GM12873 (cell line): ENCODE data around the gene MINK1.

Experiments used
- TF ChIP-seq, protein P1 (sequence below): IDR thresholded peaks from 2 replicates; pipeline ENCODE4 v1.5.1; 2012; ENCODE audit warnings: low read depth, mild to moderate bottlenecking, moderate library complexity, low read length, control low read depth; ENCODE audit not compliant: insufficient read depth; ENCODE audit errors: missing control alignments

The MINK1 gene

DNA sequence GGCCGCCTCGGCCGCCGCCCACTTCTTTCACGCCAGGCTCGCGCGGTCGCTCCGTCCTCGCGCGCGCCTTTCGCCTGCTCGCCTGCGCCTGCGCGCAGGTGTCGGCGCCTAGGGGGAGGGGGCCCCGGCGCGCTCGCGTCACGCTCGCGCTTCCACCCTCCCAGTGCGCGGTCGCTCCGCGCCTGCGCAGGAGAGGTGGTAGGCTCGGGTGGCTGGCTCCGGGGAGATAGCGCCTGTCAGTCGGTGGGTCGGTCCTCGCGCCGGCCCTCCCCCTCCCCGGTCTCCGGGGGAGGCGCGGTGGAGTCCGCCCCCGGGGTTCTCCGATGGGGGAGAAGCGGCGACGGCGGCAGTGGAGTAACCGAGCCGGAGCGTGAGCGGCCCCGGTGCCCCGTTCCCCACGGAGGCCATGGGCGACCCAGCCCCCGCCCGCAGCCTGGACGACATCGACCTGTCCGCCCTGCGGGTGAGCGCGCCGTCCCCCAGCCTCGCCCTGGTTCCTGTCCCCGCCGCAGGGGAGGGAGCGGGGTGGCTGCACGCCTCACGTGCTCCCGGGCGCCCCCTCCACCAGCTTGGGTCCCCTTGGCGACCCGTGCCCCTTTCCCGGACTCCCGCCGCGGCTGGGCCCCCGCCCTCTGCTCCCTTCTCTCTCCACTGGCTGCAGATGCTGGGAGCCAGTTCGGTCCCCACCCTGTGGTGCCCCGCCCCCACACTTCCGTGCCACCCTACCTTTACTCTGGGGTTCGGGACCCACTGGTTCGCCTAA is at the start of gene MINK1:
Gene MINK1, plus strand, starts transcription at position 163 of the 763 bp plus-strand sequence. Its CDS starts 244 bp downstream, at position 407.
- TF ChIP-seq, protein P1, sequence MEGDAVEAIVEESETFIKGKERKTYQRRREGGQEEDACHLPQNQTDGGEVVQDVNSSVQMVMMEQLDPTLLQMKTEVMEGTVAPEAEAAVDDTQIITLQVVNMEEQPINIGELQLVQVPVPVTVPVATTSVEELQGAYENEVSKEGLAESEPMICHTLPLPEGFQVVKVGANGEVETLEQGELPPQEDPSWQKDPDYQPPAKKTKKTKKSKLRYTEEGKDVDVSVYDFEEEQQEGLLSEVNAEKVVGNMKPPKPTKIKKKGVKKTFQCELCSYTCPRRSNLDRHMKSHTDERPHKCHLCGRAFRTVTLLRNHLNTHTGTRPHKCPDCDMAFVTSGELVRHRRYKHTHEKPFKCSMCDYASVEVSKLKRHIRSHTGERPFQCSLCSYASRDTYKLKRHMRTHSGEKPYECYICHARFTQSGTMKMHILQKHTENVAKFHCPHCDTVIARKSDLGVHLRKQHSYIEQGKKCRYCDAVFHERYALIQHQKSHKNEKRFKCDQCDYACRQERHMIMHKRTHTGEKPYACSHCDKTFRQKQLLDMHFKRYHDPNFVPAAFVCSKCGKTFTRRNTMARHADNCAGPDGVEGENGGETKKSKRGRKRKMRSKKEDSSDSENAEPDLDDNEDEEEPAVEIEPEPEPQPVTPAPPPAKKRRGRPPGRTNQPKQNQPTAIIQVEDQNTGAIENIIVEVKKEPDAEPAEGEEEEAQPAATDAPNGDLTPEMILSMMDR = no peak

DNA sequence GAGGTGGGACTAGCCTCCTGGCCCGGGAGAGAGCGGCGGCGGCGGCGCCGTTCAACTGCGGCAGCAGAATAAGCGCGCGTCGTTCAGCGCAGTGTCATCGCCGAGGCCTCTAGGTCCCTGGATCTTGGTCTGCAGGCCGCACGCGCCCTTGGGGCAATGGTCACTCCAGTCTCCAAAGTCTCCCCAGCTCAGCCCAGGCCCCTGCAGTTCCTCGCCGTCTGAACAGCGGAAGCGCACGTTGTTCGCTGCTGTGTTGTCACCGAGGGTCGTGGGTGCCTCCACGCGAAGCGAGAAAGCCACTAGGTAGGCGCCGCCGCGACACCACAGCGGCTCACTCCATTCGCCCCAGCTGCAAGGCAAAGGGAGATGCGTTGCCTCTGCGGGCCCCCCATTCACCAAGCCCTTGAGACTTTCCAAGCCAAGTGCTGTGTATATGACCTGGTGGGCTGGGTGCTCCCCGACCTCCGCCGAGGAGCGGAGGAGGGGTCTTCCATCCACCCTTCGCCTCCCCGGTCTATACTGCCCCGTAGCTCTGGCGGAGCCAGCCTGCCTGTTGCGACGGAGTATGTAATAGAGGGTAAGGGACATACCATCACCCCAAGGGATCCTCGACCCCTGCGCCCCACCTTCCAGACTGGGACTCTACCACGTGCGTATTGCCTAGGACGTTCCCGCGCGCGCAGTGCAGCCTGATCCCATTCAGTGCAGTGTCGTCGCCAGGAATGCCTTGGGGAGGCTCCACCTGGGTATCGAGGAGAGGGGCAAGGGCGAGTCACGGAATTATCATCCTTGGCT is 47.6 kb upstream of the MINK1 start:
- TF ChIP-seq, protein P1 = no peak

GRCh38 chr17:4786106-4786511 is 47.0 kb upstream of the MINK1 start, which contains the start of gene VMO1:
VMO1 (minus strand) TSS chr17:4786364; CDS start chr17:4786352, 12 bp downstream.
- TF ChIP-seq, protein P1 = no peak

DNA sequence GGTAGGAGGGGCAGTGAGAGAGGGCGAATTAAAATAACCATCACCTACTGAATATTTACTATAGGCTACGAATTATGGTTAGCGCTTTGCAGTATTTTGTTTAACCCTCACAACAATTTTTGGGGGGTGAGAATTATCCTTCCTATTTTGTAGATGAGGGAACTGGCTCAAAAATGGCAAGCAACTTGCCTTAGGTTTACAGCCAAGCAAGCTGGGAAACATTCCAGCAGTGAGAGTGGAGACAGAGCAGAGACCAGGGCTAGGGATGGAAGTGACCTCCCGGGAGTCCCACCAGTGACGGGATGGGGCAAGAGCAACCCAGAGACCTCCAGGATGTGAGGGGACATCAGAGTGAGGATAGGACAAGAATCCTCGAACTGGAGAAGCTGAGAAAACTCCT is 46.6 kb upstream of the MINK1 start:
- TF ChIP-seq, protein P1 = no peak

DNA sequence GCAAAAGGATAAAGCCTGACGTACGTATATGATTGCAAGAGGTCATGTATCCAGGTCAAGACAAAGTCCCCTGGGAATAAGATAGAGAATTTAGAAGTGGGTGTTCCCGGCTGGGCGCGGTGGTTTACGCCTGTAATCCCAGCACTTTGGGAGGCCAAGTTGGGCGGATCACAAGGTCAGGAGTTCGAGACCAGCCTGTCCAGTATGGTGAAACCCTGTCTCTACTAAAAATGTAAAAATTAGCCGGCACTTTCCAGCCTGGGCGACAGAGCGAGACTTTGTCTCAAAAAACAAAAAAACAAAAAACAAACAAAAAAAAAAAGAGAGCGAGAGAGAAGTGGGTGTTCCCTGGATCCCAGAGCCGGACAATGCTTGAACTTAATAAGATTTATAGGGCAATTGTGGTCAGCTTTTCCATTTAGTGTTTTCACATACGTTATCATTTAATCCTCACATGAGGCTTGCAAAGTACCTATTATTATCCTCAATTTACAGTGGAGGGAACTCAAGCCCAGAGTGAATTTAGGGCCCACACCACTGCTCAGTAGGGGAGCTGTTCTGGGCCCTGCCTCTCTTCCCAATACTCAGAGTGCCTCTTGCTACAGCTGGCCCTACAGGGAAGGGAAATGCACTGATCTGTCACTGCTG is 44.9 kb upstream of the MINK1 start:
- TF ChIP-seq, protein P1 = no peak

DNA sequence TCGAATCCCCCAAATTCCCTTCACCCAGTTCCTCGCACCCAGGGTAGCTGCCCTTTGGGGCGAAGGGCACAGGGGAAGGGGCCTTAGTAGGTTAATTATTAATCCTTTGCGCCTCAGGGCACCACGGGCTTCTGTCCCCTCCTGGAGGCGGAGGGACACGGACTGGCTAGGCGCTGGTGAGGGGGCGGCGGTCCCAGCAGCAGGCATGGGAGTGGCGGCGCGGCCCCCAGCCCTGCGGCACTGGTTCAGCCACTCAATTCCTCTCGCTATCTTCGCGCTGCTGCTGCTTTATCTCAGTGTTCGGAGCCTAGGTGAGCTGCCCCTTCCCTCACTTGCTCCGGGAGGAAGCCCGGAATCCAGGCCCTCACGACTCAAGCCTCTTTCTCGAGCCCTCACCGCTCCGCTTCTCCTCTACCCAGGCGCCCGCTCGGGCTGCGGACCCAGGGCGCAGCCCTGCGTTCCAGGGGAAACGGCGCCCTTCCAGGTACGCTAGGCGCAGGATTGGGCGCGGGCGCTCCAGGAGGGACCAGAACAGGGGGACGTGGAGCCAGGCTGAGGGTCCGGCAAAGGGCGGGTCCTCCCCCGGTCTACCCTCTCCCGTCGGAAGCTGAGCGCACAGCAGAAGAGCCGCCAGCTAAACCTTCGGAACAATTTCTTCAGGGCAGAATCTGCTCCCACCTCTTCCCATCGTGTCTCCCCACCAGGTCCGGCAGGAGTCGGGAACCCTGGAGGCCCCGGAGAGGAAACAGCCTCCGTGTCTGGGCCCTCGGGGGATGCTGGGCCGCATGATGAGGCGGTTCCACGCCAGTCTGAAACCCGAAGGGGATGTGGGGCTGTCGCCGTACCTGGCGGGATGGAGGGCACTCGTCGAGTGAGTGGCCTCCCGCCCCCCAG is 44.1 kb upstream of the MINK1 start, which contains the start of gene GLTPD2:
Gene GLTPD2, plus strand, starts transcription at position 158 of the 894 bp plus-strand sequence. Its CDS starts 48 bp downstream, at position 206.
- TF ChIP-seq, protein P1 = no peak
